HL-60 (cell line): ENCODE measurements around the gene GSTT2B.

Experiments
- POLR2AphosphoS5 ChIP-seq: IDR thresholded peaks from 2 replicates; pipeline ENCODE4 v1.6.1; 2012; ENCODE audit warnings: low read depth
- TF ChIP-seq, protein P1 (sequence below): IDR thresholded peaks from one replicate; pipeline ENCODE4 v1.5.1; 2011; ENCODE audit warnings: low read length, control low read depth, inconsistent platforms; ENCODE audit not compliant: insufficient read depth
- TF ChIP-seq, protein P2 (sequence below): IDR thresholded peaks from 2 replicates; pipeline ENCODE4 v1.6.1; 2012; ENCODE audit warnings: low read depth; ENCODE audit not compliant: insufficient replicate concordance

DNA sequence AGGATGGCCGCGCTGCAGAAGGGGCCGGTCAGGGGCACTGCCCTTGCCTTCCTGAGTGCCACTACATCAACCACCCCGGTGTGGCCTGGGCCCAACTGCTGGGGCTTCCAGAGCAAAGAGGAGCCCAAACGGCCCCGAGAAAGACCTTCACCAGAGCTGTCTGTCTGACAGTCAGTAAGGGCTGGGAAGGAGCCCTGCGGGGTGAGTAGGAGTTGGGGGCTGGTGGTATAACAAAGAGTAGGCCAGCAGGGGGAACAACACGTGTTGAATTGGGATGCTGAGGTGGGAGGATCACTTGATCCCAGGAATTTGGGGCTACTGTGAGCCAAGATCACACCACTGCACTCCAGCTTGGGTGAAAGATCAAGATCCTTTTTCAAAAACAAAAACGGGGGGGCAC lies 40.3 kb upstream of the GSTT2B start:
- TF ChIP-seq, protein P1, sequence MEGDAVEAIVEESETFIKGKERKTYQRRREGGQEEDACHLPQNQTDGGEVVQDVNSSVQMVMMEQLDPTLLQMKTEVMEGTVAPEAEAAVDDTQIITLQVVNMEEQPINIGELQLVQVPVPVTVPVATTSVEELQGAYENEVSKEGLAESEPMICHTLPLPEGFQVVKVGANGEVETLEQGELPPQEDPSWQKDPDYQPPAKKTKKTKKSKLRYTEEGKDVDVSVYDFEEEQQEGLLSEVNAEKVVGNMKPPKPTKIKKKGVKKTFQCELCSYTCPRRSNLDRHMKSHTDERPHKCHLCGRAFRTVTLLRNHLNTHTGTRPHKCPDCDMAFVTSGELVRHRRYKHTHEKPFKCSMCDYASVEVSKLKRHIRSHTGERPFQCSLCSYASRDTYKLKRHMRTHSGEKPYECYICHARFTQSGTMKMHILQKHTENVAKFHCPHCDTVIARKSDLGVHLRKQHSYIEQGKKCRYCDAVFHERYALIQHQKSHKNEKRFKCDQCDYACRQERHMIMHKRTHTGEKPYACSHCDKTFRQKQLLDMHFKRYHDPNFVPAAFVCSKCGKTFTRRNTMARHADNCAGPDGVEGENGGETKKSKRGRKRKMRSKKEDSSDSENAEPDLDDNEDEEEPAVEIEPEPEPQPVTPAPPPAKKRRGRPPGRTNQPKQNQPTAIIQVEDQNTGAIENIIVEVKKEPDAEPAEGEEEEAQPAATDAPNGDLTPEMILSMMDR: no peak
- no peak for TF ChIP-seq POLR2AphosphoS5
- TF ChIP-seq, protein P2, sequence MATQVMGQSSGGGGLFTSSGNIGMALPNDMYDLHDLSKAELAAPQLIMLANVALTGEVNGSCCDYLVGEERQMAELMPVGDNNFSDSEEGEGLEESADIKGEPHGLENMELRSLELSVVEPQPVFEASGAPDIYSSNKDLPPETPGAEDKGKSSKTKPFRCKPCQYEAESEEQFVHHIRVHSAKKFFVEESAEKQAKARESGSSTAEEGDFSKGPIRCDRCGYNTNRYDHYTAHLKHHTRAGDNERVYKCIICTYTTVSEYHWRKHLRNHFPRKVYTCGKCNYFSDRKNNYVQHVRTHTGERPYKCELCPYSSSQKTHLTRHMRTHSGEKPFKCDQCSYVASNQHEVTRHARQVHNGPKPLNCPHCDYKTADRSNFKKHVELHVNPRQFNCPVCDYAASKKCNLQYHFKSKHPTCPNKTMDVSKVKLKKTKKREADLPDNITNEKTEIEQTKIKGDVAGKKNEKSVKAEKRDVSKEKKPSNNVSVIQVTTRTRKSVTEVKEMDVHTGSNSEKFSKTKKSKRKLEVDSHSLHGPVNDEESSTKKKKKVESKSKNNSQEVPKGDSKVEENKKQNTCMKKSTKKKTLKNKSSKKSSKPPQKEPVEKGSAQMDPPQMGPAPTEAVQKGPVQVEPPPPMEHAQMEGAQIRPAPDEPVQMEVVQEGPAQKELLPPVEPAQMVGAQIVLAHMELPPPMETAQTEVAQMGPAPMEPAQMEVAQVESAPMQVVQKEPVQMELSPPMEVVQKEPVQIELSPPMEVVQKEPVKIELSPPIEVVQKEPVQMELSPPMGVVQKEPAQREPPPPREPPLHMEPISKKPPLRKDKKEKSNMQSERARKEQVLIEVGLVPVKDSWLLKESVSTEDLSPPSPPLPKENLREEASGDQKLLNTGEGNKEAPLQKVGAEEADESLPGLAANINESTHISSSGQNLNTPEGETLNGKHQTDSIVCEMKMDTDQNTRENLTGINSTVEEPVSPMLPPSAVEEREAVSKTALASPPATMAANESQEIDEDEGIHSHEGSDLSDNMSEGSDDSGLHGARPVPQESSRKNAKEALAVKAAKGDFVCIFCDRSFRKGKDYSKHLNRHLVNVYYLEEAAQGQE: no peak
